22Rv1 (cell line): ENCODE data around the gene TUBA3E.

Source experiments
- ZFX ChIP-seq: fragments of 450-650 bp; IDR thresholded peaks from 2 replicates; pipeline ENCODE4 v1.6.1; 2017; ENCODE audit warnings: antibody characterized with exemption, borderline replicate concordance
- TF ChIP-seq, protein P1 (sequence below): fragments of 450-650 bp; IDR thresholded peaks from 2 replicates; pipeline ENCODE4 v1.5.1; 2017; ENCODE audit warnings: mild to moderate bottlenecking

DNA sequence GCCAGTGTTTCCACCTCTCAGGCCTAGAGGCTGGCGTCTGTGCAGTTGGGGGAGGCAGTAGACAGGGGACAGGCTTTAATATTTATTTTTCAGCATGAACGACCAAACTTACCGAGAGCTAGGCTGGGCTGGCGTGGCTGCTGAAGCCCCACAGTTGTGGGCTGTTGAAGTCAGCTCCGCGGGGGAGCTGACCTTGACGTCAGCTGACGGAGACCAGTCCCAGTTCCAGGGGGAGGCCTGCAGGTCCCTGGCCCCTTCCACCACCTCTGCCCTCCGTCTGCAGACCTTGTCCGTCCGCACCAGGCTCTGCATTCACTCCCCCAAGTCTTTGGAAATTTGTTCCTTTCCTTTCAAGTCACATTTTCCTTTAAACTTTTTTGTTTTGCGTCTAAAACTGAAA, 33.4 kb upstream of the TUBA3E start:
- TF ChIP-seq, protein P1, sequence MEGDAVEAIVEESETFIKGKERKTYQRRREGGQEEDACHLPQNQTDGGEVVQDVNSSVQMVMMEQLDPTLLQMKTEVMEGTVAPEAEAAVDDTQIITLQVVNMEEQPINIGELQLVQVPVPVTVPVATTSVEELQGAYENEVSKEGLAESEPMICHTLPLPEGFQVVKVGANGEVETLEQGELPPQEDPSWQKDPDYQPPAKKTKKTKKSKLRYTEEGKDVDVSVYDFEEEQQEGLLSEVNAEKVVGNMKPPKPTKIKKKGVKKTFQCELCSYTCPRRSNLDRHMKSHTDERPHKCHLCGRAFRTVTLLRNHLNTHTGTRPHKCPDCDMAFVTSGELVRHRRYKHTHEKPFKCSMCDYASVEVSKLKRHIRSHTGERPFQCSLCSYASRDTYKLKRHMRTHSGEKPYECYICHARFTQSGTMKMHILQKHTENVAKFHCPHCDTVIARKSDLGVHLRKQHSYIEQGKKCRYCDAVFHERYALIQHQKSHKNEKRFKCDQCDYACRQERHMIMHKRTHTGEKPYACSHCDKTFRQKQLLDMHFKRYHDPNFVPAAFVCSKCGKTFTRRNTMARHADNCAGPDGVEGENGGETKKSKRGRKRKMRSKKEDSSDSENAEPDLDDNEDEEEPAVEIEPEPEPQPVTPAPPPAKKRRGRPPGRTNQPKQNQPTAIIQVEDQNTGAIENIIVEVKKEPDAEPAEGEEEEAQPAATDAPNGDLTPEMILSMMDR, result no peak
- TF ChIP-seq ZFX, result no peak
